Neutrophil (primary cell): ENCODE data around the gene WDR64.

Experiments
- H3K27ac ChIP-seq: fragments of 200-600 bp; sonication (generic); 2 replicates; pipeline ENCODE4 v1.5.1; 2016; ENCODE audit warnings: mild to moderate bottlenecking, moderate library complexity
- H3K27me3 ChIP-seq: fragments of 200-600 bp; sonication (generic); 2 replicates; pipeline ENCODE4 v1.6.0; 2016; ENCODE audit warnings: mild to moderate bottlenecking
- H3K36me3 ChIP-seq: fragments of 200-600 bp; sonication (generic); 2 replicates; pipeline ENCODE4 v1.5.1; 2017
- H3K4me1 ChIP-seq, 2 experiments: fragments of 200-600 bp in 1 of 2; sonication (generic) in 1 of 2; 1 replicate in 1 of 2; 2 replicates in 1 of 2; pipeline versions ENCODE4 v1.5.1 to v1.6.1; 2013 to 2016; ENCODE audit warnings: low read depth in 1 of 2, low read length in 1 of 2, mild to moderate bottlenecking in 1 of 2, moderate library complexity in 1 of 2; ENCODE audit not compliant: control insufficient read depth in 1 of 2, insufficient read depth in 1 of 2
- H3K4me3 ChIP-seq, 2 experiments: fragments of 200-600 bp in 1 of 2; sonication (generic) in 1 of 2; 1 replicate in 1 of 2; 2 replicates in 1 of 2; pipeline ENCODE4 v1.5.1; 2013 to 2016; ENCODE audit warnings: low read depth in 1 of 2, low read length in 1 of 2, mild to moderate bottlenecking in 1 of 2, moderate library complexity in 1 of 2
- H3K9me3 ChIP-seq: fragments of 200-600 bp; sonication (generic); 2 replicates; pipeline ENCODE4 v1.5.1; 2016
- TF ChIP-seq, protein P1 (sequence below): fragments of 200-600 bp; sonication (generic); IDR thresholded peaks from 2 replicates; pipeline ENCODE4 v1.5.1; 2016; ENCODE audit warnings: antibody characterized with exemption

Gene WDR64

DNA sequence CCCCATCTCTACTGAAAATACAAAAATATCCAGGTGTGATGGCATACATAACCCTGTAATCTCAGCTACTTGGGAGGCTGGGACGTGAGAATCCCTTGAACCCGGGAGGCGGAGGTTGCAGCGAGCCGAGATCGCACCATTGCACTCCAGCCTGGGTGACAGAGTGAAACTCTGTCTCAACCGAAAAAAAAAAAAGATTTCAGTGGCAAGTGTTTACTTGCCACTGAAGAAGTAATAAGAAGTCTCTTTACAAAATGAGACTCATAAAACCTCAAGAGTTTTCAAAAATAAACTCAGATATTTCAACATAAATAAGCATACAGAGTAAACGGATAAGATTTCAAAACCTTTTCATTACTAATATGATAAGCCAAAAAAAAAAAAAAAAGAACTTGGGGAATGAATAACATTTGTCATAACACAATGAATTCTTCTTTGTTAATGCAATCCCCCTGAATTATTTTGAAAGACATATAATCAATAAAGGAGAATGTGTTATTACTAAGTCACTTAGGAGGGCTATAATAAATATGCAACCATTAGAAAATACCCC is 161.8 kb downstream of the WDR64 start:
- H3K9me3 ChIP-seq, result no peaks in the 10 kb centered on the region
- TF ChIP-seq, protein P1, sequence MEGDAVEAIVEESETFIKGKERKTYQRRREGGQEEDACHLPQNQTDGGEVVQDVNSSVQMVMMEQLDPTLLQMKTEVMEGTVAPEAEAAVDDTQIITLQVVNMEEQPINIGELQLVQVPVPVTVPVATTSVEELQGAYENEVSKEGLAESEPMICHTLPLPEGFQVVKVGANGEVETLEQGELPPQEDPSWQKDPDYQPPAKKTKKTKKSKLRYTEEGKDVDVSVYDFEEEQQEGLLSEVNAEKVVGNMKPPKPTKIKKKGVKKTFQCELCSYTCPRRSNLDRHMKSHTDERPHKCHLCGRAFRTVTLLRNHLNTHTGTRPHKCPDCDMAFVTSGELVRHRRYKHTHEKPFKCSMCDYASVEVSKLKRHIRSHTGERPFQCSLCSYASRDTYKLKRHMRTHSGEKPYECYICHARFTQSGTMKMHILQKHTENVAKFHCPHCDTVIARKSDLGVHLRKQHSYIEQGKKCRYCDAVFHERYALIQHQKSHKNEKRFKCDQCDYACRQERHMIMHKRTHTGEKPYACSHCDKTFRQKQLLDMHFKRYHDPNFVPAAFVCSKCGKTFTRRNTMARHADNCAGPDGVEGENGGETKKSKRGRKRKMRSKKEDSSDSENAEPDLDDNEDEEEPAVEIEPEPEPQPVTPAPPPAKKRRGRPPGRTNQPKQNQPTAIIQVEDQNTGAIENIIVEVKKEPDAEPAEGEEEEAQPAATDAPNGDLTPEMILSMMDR, result no peak
- no peaks in the 10 kb centered on the region for H3K36me3 ChIP-seq
- no peaks in the 10 kb centered on the region for H3K4me1 ChIP-seq
- H3K27me3 ChIP-seq, result no peaks in the 10 kb centered on the region
- H3K4me3 ChIP-seq, result no peak overlapping the region
- no peak overlapping the region for H3K27ac ChIP-seq

DNA sequence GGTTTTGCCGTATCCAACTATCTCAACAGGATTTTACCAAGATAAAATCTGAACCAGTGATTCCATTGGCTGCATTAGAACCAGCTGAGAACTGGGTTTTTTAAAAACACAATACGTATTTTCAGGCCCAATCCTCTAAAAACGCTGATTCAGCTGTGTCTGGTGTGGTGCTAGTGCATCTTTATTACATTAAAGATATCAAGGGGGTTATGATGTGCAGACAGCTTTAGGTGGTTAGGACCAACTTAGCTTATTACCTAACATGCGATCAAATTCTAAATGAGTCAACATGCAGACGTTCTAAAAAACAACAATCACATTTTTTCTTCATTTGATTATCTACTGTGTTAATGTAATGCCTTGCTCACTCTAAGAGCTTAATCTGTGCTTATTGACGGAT is 163.9 kb downstream of the WDR64 start:
- TF ChIP-seq, protein P1, result no peak
- Histone ChIP-seq H3K4me3 (no peak overlapping the region), H3K27ac (no peak overlapping the region), H3K9me3 (no peaks in the 10 kb centered on the region), H3K4me1 (no peaks in the 10 kb centered on the region), H3K36me3 (no peaks in the 10 kb centered on the region), H3K27me3 (no peaks in the 10 kb centered on the region)

DNA sequence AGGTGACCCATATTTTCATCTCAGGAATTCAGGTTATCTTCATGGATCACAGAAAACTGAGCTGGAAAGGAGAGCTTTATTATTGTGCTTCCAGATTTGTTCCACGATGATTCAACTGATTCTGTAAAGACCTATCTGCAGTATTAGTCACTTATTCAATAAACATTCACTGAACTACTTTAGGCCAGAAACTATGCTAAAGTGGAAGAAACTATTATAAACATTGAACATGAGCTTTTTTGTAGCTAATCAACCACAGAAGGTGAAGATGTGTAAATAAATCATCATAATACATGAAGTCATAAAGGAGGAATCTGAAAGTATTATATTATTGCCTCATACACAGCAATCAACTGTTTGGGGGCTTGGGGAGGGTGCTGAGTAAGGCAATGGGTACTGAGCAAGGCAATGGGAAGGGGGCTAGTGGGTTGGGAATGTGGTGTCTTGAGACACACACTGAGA is 165.3 kb downstream of the WDR64 start:
- TF ChIP-seq, protein P1, result no peak

DNA sequence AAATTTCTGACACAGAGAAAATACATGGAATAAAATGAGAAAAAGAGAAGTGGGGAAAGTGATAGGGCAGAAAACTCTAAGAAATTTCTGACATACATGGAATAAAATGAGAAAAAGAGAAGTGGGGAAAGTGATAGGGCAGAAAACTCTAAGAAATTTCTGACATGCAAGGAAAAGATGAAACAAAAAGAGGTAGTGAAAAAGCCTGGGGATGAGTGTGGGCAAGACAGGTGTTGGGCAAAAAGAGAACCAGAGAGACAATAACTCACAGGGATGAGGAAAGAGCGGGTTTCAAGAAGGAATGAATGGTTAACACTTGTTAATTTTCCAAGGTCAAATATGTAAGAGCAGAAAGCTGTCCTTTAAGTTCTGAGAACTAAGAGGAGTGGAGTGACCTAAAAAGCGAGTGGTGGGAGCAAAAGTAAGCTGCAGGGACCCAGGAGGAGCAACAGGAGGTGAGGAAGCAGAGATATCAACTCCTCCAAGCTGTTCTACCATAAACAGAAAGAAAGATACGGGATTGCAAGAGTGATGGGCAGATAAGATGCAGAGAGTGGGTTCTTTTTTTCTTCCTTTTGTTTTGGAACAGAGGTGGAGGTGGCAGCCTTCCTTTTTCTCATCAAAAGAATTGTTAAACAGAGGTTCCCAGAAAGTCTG is 166.0 kb downstream of the WDR64 start:
- Histone ChIP-seq H3K36me3 (no peaks in the 10 kb centered on the region), H3K9me3 (no peaks in the 10 kb centered on the region), H3K4me3 (no peak overlapping the region), H3K27me3 (no peaks in the 10 kb centered on the region), H3K4me1 (no peaks in the 10 kb centered on the region), H3K27ac (no peak overlapping the region)
- TF ChIP-seq, protein P1, result no peak

More for the DNA sequence above, 165.3 kb downstream of the WDR64 start:
- no peak overlapping the region for H3K4me3 ChIP-seq
- no peaks in the 10 kb centered on the region for H3K36me3 ChIP-seq
- H3K27ac ChIP-seq, result no peak overlapping the region
- no peaks in the 10 kb centered on the region for H3K4me1 ChIP-seq
- no peaks in the 10 kb centered on the region for H3K27me3 ChIP-seq
- H3K9me3 ChIP-seq, result no peaks in the 10 kb centered on the region

DNA sequence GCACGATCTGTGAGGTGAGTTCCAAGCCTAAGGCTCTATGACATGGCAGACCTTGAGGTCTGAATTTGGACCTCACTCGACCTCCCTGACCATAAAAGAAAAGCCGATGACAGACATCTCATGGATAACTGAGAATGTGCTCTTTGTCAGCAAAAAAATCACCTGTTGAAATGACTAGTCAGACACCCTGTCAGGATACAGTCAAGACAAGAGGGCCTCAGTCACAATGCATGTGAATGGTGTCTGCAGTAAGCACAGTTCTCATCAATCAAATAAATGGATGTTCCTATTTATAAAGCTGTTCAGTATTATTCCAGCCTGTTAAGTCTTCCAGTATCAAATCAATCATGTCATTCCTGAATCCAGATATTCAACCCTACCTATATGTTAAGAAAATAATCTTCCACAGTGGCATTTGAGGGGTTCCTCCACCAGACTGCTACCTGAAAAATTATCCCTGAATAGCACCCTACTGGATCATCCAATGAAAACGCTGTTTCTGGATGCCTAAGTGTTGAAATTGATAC is 167.3 kb downstream of the WDR64 start:
- Histone ChIP-seq H3K4me1 (no peaks in the 10 kb centered on the region), H3K27ac (no peak overlapping the region), H3K36me3 (no peaks in the 10 kb centered on the region), H3K9me3 (no peaks in the 10 kb centered on the region), H3K27me3 (no peaks in the 10 kb centered on the region), H3K4me3 (no peak overlapping the region)
- TF ChIP-seq, protein P1, result no peak
